ENCODE data around the gene TC2N. TPM values are rescaled to one million over a fixed set of nuclear protein-coding genes. Genes with fewer than 3 reads are reported as not detected.

TC2N gene
- polyA plus RNA-seq, 1 donor from 2014 or later = 2.1 TPM

DNA sequence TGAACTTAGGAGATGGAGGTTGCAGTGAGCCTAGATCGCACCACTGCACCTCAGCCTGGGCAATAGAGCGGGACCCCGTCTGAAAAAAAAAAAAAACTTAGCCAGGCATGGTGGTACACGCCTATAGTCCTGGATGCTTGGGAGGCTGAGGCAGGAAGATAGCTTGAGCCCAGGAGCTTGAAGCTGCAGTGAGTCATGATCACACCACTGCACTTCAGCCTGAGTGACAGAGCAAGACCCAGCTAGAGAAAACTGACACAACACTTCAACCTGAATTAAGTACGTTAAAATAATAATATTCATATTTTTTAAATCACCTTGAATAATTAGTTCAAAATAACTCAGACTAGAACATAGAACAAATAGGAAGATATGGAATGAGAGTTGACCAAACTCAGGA lies 129.7 kb downstream of the TC2N start:
- no peak for TF ChIP-seq SMC3 (conservative IDR thresholded peaks at IDR 0.05; ENCODE audit: poor library complexity)
- TF ChIP-seq EZH2 (IDR thresholded peaks at IDR 0.05; ENCODE audit: borderline replicate concordance, insufficient read depth, low read length, poor library complexity, severe bottlenecking) = no peak
- TF ChIP-seq TAF1 (IDR thresholded peaks at IDR 0.05; ENCODE audit: low read depth) = no peak
- TF ChIP-seq MXI1 (conservative IDR thresholded peaks at IDR 0.05; ENCODE audit: poor library complexity, severe bottlenecking) = no peak
- TF ChIP-seq REST (IDR thresholded peaks at IDR 0.05; ENCODE audit: borderline replicate concordance) = no peak
- no peak for TF ChIP-seq POLR2AphosphoS5 (IDR thresholded peaks at IDR 0.05)
- TF ChIP-seq, protein P1, sequence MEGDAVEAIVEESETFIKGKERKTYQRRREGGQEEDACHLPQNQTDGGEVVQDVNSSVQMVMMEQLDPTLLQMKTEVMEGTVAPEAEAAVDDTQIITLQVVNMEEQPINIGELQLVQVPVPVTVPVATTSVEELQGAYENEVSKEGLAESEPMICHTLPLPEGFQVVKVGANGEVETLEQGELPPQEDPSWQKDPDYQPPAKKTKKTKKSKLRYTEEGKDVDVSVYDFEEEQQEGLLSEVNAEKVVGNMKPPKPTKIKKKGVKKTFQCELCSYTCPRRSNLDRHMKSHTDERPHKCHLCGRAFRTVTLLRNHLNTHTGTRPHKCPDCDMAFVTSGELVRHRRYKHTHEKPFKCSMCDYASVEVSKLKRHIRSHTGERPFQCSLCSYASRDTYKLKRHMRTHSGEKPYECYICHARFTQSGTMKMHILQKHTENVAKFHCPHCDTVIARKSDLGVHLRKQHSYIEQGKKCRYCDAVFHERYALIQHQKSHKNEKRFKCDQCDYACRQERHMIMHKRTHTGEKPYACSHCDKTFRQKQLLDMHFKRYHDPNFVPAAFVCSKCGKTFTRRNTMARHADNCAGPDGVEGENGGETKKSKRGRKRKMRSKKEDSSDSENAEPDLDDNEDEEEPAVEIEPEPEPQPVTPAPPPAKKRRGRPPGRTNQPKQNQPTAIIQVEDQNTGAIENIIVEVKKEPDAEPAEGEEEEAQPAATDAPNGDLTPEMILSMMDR (IDR thresholded peaks at IDR 0.05; ENCODE audit: poor library complexity, severe bottlenecking) = no peak
- no peak for TF ChIP-seq RAD21 (conservative IDR thresholded peaks at IDR 0.05)
- no peak for TF ChIP-seq EP300 (conservative IDR thresholded peaks at IDR 0.05; ENCODE audit: poor library complexity, severe bottlenecking)
- H2AFZ ChIP-seq (ENCODE audit: low read depth, low read length) = no peak overlapping the region
- H3F3A ChIP-seq (ENCODE audit: insufficient read depth, low read length, poor library complexity, severe bottlenecking) = no peaks in the 10 kb centered on the region
- no peaks in the 10 kb centered on the region for H4K20me1 ChIP-seq (ENCODE audit: insufficient read depth)
- no peak overlapping the region for H3K27ac ChIP-seq (ENCODE audit: low read length)
- H3K27me3 ChIP-seq (ENCODE audit: insufficient read depth, low read depth, low read length) = no peaks in the 10 kb centered on the region
- no peaks in the 10 kb centered on the region for H3K79me2 ChIP-seq (replicated peaks; ENCODE audit: insufficient read depth, low read length)
- H3K4me3 ChIP-seq (ENCODE audit: low read length) = no peak overlapping the region
- H3K9me3 ChIP-seq (ENCODE audit: low read length) = no peaks in the 10 kb centered on the region
- no peaks in the 10 kb centered on the region for H3K9me2 ChIP-seq (ENCODE audit: insufficient read depth, low read length)
- H3K36me3 ChIP-seq (ENCODE audit: insufficient read depth, low read length) = no peaks in the 10 kb centered on the region
- H3K4me2 ChIP-seq (ENCODE audit: low read length) = no peak overlapping the region
- H3K9ac ChIP-seq (ENCODE audit: low read length) = no peak overlapping the region

GRCh38 chr14:91732859-91733477 lies 134.4 kb downstream of the TC2N start:
- H3F3A ChIP-seq (ENCODE audit: insufficient read depth, low read length, poor library complexity, severe bottlenecking) = no peaks in the 10 kb centered on the region
- no peak overlapping the region for H2AFZ ChIP-seq (ENCODE audit: low read depth, low read length)
- H3K9ac ChIP-seq (ENCODE audit: low read length) = no peak overlapping the region
- H3K4me2 ChIP-seq (ENCODE audit: low read length) = peak overlapping the region; percentile 25
- no peaks in the 10 kb centered on the region for H4K20me1 ChIP-seq (ENCODE audit: insufficient read depth)
- no peaks in the 10 kb centered on the region for H3K9me3 ChIP-seq (ENCODE audit: low read length)
- H3K27ac ChIP-seq (ENCODE audit: low read length) = no peak overlapping the region
- H3K27me3 ChIP-seq (ENCODE audit: insufficient read depth, low read depth, low read length) = no peaks in the 10 kb centered on the region
- no peaks in the 10 kb centered on the region for H3K9me2 ChIP-seq (ENCODE audit: insufficient read depth, low read length)
- H3K79me2 ChIP-seq (replicated peaks; ENCODE audit: insufficient read depth, low read length) = no peaks in the 10 kb centered on the region
- no peaks in the 10 kb centered on the region for H3K36me3 ChIP-seq (ENCODE audit: insufficient read depth, low read length)
- H3K4me3 ChIP-seq (ENCODE audit: low read length) = no peak overlapping the region
- TF ChIP-seq, protein P1 (IDR thresholded peaks at IDR 0.05; ENCODE audit: poor library complexity, severe bottlenecking) = no peak
- TF ChIP-seq EZH2 (IDR thresholded peaks at IDR 0.05; ENCODE audit: borderline replicate concordance, insufficient read depth, low read length, poor library complexity, severe bottlenecking) = no peak
- TF ChIP-seq TAF1 (IDR thresholded peaks at IDR 0.05; ENCODE audit: low read depth) = no peak
- no peak for TF ChIP-seq POLR2AphosphoS5 (IDR thresholded peaks at IDR 0.05)
- TF ChIP-seq MXI1 (conservative IDR thresholded peaks at IDR 0.05; ENCODE audit: poor library complexity, severe bottlenecking) = no peak
- TF ChIP-seq SMC3 (conservative IDR thresholded peaks at IDR 0.05; ENCODE audit: poor library complexity) = peak; percentile 13
- TF ChIP-seq REST (IDR thresholded peaks at IDR 0.05; ENCODE audit: borderline replicate concordance) = peak; percentile 54
- TF ChIP-seq EP300 (conservative IDR thresholded peaks at IDR 0.05; ENCODE audit: poor library complexity, severe bottlenecking) = peak; percentile 44
- TF ChIP-seq RAD21 (conservative IDR thresholded peaks at IDR 0.05) = no peak

All from neural cell (in vitro differentiated cells).